H1 (cell line): Measurements from ENCODE around the gene FBXL17. TPM values are rescaled to one million over a fixed set of nuclear protein-coding genes. Genes with fewer than 3 reads are reported as not detected.

Experiments used
- CTCF ChIA-PET: fragments of 300-600 bp; sonication (Branson Sonifier 250); formaldehyde crosslinking; loops from one replicate; lab custom pipeline; 2021; ENCODE audit not compliant: partially characterized antibody; lab: Charles Lee
- POLR2A ChIA-PET: fragments of 300-600 bp; sonication (Branson Sonifier 250); formaldehyde crosslinking; loops from one replicate; lab custom pipeline; 2021; ENCODE audit warnings: inconsistent platforms; ENCODE audit not compliant: partially characterized antibody; lab: Charles Lee
- DNase-seq, 2 experiments: peaks; one replicate each; pipeline versions ENCODE4 v3.0.0 to v3.0.0-alpha.2; 2010 to 2022; ENCODE audit warnings: low spot score in 2 of 2, low read depth in 1 of 2, mixed read lengths in 1 of 2
- FAIRE-seq: peaks from 2 replicates; lab custom pipeline; 2011; peaks lifted over from hg19 to GRCh38; lab: Jason Lieb, UNC
- H2AFZ ChIP-seq: 2 replicates; pipeline ENCODE4 v1.8.1; 2012; ENCODE audit warnings: low read length, inconsistent platforms
- H2AK5ac ChIP-seq: 2 replicates; pipeline ENCODE4 v1.6.1; 2013; ENCODE audit warnings: low read depth, low read length
- H2BK120ac ChIP-seq: replicated peaks from 2 replicates; pipeline ENCODE3; 2013; ENCODE audit warnings: low read depth, low read length, inconsistent platforms
- H2BK12ac ChIP-seq: 2 replicates; pipeline ENCODE4 v1.6.1; 2013; ENCODE audit warnings: low read depth, low read length
- H2BK15ac ChIP-seq: 2 replicates; pipeline ENCODE4 v1.6.1; 2013; ENCODE audit warnings: low read length
- H2BK20ac ChIP-seq: 2 replicates; pipeline ENCODE4 v1.6.1; 2013; ENCODE audit warnings: low read length
- H2BK5ac ChIP-seq: 2 replicates; pipeline ENCODE4 v1.6.1; 2013; ENCODE audit warnings: low read depth, low read length
- H3K14ac ChIP-seq: 2 replicates; pipeline ENCODE4 v1.6.1; 2013; ENCODE audit warnings: inconsistent platforms; ENCODE audit not compliant: insufficient read length
- H3K18ac ChIP-seq: 2 replicates; pipeline ENCODE4 v1.6.1; 2013; ENCODE audit warnings: low read length; ENCODE audit errors: extremely low read depth
- H3K23ac ChIP-seq: 2 replicates; pipeline ENCODE4 v1.6.1; 2013; ENCODE audit warnings: inconsistent platforms; ENCODE audit not compliant: insufficient read length
- H3K23me2 ChIP-seq: 2 replicates; pipeline ENCODE4 v1.6.1; 2013; ENCODE audit warnings: low read depth, low read length
- H3K27ac ChIP-seq: 2 replicates; pipeline ENCODE4 v1.6.1; 2011; ENCODE audit warnings: low read depth, low read length, inconsistent platforms
- H3K27me3 ChIP-seq, 4 experiments: replicated peaks in 1 of 4; 1 replicate in 1 of 4; 2 replicates in 3 of 4; pipeline versions ENCODE4 v1.6.1 to v1.8.1; 2011 to 2013; ENCODE audit warnings: low read length in 3 of 4, mild to moderate bottlenecking in 3 of 4, inconsistent platforms in 2 of 4, mixed read lengths in 2 of 4, moderate library complexity in 1 of 4; ENCODE audit not compliant: control insufficient read depth in 3 of 4, insufficient read depth in 3 of 4; ENCODE audit errors: extremely low read depth in 1 of 4
- H3K36me3 ChIP-seq, 4 experiments: 2 replicates each; pipeline versions ENCODE4 v1.6.1 to v1.8.1; 2011 to 2013; ENCODE audit warnings: mild to moderate bottlenecking in 4 of 4, low read length in 3 of 4, moderate library complexity in 2 of 4, control low read depth in 1 of 4, inconsistent platforms in 1 of 4; ENCODE audit not compliant: insufficient read depth in 4 of 4, control insufficient read depth in 2 of 4
- H3K4ac ChIP-seq: replicated peaks from 2 replicates; pipeline ENCODE3; 2013; ENCODE audit warnings: low read length, low read depth, mixed read lengths, inconsistent platforms; ENCODE audit not compliant: insufficient read length
- H3K4me1 ChIP-seq, 4 experiments: replicated peaks in 1 of 4; 1 replicate in 1 of 4; 2 replicates in 3 of 4; pipeline versions ENCODE4 v1.6.1 to v1.8.1; 2011 to 2013; ENCODE audit warnings: low read length in 3 of 4, inconsistent platforms in 2 of 4, mixed read lengths in 1 of 4; ENCODE audit not compliant: insufficient read depth in 4 of 4, control insufficient read depth in 3 of 4
- H3K4me2 ChIP-seq, 2 experiments: 2 replicates each; pipeline versions ENCODE4 v1.6.1 to v1.8.1; 2011 to 2013; ENCODE audit warnings: low read depth in 2 of 2, low read length in 2 of 2, control low read depth in 1 of 2, inconsistent platforms in 1 of 2, mild to moderate bottlenecking in 1 of 2; ENCODE audit not compliant: insufficient read depth in 1 of 2
- H3K4me3 ChIP-seq, 4 experiments: fragments of 200-600, 300-600 bp in 1 of 4; sonication (generic), shearing (Covaris generic), sonication (Bioruptor Twin) in 1 of 4; 2 replicates each; pipeline versions ENCODE4 v1.5.1 to v1.8.1; 2011 to 2016; ENCODE audit warnings: low read length in 4 of 4, low read depth in 3 of 4, control low read depth in 2 of 4, inconsistent platforms in 2 of 4, mild to moderate bottlenecking in 2 of 4, mixed read lengths in 1 of 4, moderate library complexity in 1 of 4; ENCODE audit not compliant: insufficient read depth in 2 of 4; ENCODE audit errors: extremely low read depth in 1 of 4
- H3K56ac ChIP-seq: replicated peaks from 2 replicates; pipeline ENCODE3; 2013; ENCODE audit warnings: low read depth, mild to moderate bottlenecking, mixed read lengths, low read length, inconsistent platforms; ENCODE audit not compliant: insufficient read length
- H3K79me1 ChIP-seq: 2 replicates; pipeline ENCODE4 v1.6.1; 2013; ENCODE audit warnings: low read depth, low read length, control low read depth
- H3K79me2 ChIP-seq, 2 experiments: 2 replicates each; pipeline versions ENCODE4 v1.6.1 to v1.8.1; 2012 to 2013; ENCODE audit warnings: low read length in 2 of 2, mild to moderate bottlenecking in 2 of 2, inconsistent platforms in 1 of 2; ENCODE audit not compliant: insufficient read depth in 2 of 2, control insufficient read depth in 1 of 2
- H3K9ac ChIP-seq, 4 experiments: replicated peaks in 1 of 4; 1 replicate in 1 of 4; 2 replicates in 3 of 4; pipeline versions ENCODE4 v1.6.1 to v1.8.1; 2011 to 2013; ENCODE audit warnings: low read depth in 3 of 4, low read length in 3 of 4, control low read depth in 2 of 4, mild to moderate bottlenecking in 2 of 4, moderate library complexity in 2 of 4, inconsistent platforms in 1 of 4; ENCODE audit errors: extremely low read depth in 1 of 4
- H3K9me3 ChIP-seq, 2 experiments: 2 replicates each; pipeline versions ENCODE4 v1.6.1 to v1.8.1; 2012 to 2013; ENCODE audit warnings: mild to moderate bottlenecking in 2 of 2, moderate library complexity in 2 of 2, control low read depth in 1 of 2, inconsistent platforms in 1 of 2, low read depth in 1 of 2, low read length in 1 of 2, mixed read lengths in 1 of 2; ENCODE audit not compliant: insufficient read depth in 2 of 2
- H4K20me1 ChIP-seq, 2 experiments: replicated peaks in 1 of 2; 2 replicates each; pipeline versions ENCODE3 to v1.8.1; 2011 to 2013; ENCODE audit warnings: inconsistent platforms in 2 of 2, low read length in 2 of 2, mild to moderate bottlenecking in 1 of 2; ENCODE audit not compliant: insufficient read depth in 2 of 2, control insufficient read depth in 1 of 2
- H4K5ac ChIP-seq: 2 replicates; pipeline ENCODE4 v1.6.1; 2013; ENCODE audit warnings: low read length, low read depth, mixed read lengths, inconsistent platforms; ENCODE audit not compliant: insufficient read length
- H4K8ac ChIP-seq: 2 replicates; pipeline ENCODE4 v1.8.0; 2013; ENCODE audit warnings: mild to moderate bottlenecking, moderate library complexity, low read length, inconsistent platforms; ENCODE audit not compliant: insufficient read depth; ENCODE audit errors: extremely low read depth
- H4K91ac ChIP-seq: replicated peaks from 2 replicates; pipeline ENCODE3; 2013; ENCODE audit warnings: low read length, mixed read lengths, inconsistent platforms; ENCODE audit not compliant: insufficient read length
- EP300 ChIP-seq, 2 experiments: IDR thresholded peaks; 1 replicate in 1 of 2; 2 replicates in 1 of 2; pipeline ENCODE4 v1.6.1; 2011 to 2012; ENCODE audit warnings: low read depth in 2 of 2, low read length in 2 of 2, mild to moderate bottlenecking in 2 of 2, borderline replicate concordance in 1 of 2, inconsistent platforms in 1 of 2, moderate library complexity in 1 of 2
- WGBS, 2 experiments: shearing (Covaris generic) in 1 of 2; methylation state at CpG; one replicate each; pipeline versions ENCODE4 v1.1.6 to v1.1.7; 2013 to 2015; ENCODE audit warnings: low lambda C conversion rate in 2 of 2, mixed read lengths in 2 of 2, inconsistent platforms in 1 of 2, low coverage in 1 of 2, missing lambda C conversion rate in 1 of 2; ENCODE audit not compliant: insufficient replicate concordance in 2 of 2, insufficient coverage in 1 of 2, insufficient read length in 1 of 2; ENCODE audit errors: extremely low coverage in 1 of 2, missing lambda C conversion rate in 1 of 2; 5-methylcytosine and 5-hydroxymethylcytosine counted together
- polyA plus RNA-seq, 7 experiments: library from polyadenylated mRNA; depleted of rRNA in 3 of 7; stranded (reverse) in 5 of 7; unstranded in 2 of 7; fragments of >200 nt in 5 of 7; fragments of 200-250 nt in 2 of 7; gene quantifications; 1 replicate in 5 of 7; 2 replicates in 1 of 7; 4 replicates in 1 of 7; pipeline versions ENCODE4 v1.2.1 to v1.2.3, GENCODE V29; 2011 to 2013; ENCODE audit warnings: missing spikeins in 2 of 7, mixed read lengths in 2 of 7
- total RNA-seq: library from RNA; stranded (reverse); fragmentation: NEBNext Ultra II Directional; extraction: Animal tissue kit (Norgen Biotek cat#: 25700); gene quantifications from 2 replicates; pipeline ENCODE4 v1.2.1, GENCODE V29; 2021

Gene FBXL17
- total and polyA plus RNA-seq, 2 of the 8 experiments (the other 6 are each of a cell fraction or from before 2014, with no cell fraction given), result 0.35 to 4.3 TPM

- Histone ChIP-seq H3K79me2 (no peaks in the 10 kb centered on the region), H3K56ac (no peak overlapping the region), H4K8ac (no peak overlapping the region), H2AFZ (no peak overlapping the region), H3K27me3 (no peaks in the 10 kb centered on the region), H2BK12ac (no peak overlapping the region), H2BK20ac (no peak overlapping the region), H4K5ac (no peak overlapping the region), H3K9me3 (no peaks in the 10 kb centered on the region), H3K4me2 (no peak overlapping the region), H3K18ac (no peak overlapping the region), H3K4me3 (no peak overlapping the region), H2AK5ac (no peak overlapping the region), H3K79me1 (no peaks in the 10 kb centered on the region), H3K4ac (no peak overlapping the region), H3K23me2 (no peaks in the 10 kb centered on the region), H3K27ac (no peak overlapping the region), H4K91ac (no peak overlapping the region), H4K20me1 (no peaks in the 10 kb centered on the region), H3K4me1 (no peaks in the 10 kb centered on the region; a peak in 1 of 7 replicates), H3K9ac (no peak overlapping the region), H2BK120ac (no peak overlapping the region), H2BK5ac (no peak overlapping the region), H3K14ac (no peak overlapping the region), H3K36me3 (no peaks in the 10 kb centered on the region), H2BK15ac (no peak overlapping the region), H3K23ac (no peak overlapping the region)
- FAIRE-seq, result no peak
- DNase-seq, result no peak
- TF ChIP-seq EP300 (IDR thresholded peaks at IDR 0.05; ENCODE audit: borderline replicate concordance in 1 of 2, low read depth in 2 of 2, low read length in 2 of 2), result no peak
- 83% methylated on average over 1 of the region's 1 CpG; no CpG with 5 or more reads in 1 of the 2 experiments for WGBS, 2 experiments
- POLR2A ChIA-PET, result no interaction called here
- CTCF ChIA-PET, result interaction anchor here (0.5 to 1.2 kb wide), 4 partner anchors 24 to 401 kb away, joined by 3 read pairs; no protein-coding TSS in a partner anchor
Measured at GRCh38 chr5:107860044-107860443, 521.9 kb downstream of the FBXL17 start.
